ENCODE measurements around the gene GP5.

Gene GP5, protein sequence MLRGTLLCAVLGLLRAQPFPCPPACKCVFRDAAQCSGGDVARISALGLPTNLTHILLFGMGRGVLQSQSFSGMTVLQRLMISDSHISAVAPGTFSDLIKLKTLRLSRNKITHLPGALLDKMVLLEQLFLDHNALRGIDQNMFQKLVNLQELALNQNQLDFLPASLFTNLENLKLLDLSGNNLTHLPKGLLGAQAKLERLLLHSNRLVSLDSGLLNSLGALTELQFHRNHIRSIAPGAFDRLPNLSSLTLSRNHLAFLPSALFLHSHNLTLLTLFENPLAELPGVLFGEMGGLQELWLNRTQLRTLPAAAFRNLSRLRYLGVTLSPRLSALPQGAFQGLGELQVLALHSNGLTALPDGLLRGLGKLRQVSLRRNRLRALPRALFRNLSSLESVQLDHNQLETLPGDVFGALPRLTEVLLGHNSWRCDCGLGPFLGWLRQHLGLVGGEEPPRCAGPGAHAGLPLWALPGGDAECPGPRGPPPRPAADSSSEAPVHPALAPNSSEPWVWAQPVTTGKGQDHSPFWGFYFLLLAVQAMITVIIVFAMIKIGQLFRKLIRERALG

DNA sequence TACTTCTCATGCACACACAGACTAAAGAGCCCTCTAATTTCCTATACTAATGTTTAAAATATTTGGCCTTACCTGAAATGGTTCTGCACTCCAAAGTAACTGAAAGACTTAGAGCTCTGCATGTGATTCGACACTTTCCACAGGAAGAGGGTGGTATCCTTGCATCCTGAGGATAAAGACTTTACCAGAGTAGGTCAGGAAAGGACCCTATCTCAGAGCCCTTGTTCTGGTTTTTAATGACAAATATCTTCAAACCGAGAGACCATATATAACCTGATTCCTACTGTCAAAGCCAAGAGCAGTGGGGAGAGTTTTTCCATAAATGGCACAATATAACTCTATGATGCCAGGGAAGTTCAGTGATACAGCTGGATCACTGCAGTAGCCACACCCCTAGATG is at the start of gene GP5:
TSS of gene GP5 (minus strand) at position 101 of the 400 bp plus-strand sequence. CDS start 984 bp downstream, outside the sequence.
- TF ChIP-seq, protein P1, sequence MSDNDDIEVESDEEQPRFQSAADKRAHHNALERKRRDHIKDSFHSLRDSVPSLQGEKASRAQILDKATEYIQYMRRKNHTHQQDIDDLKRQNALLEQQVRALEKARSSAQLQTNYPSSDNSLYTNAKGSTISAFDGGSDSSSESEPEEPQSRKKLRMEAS (IDR thresholded peaks at IDR 0.05): no peak
- TF ChIP-seq, protein P2, sequence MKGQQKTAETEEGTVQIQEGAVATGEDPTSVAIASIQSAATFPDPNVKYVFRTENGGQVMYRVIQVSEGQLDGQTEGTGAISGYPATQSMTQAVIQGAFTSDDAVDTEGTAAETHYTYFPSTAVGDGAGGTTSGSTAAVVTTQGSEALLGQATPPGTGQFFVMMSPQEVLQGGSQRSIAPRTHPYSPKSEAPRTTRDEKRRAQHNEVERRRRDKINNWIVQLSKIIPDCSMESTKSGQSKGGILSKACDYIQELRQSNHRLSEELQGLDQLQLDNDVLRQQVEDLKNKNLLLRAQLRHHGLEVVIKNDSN (IDR thresholded peaks at IDR 0.05): no peak
- TF ChIP-seq TEAD4 (IDR thresholded peaks at IDR 0.05): no peak
- no peak for TF ChIP-seq EGR1 (IDR thresholded peaks at IDR 0.05)
- TF ChIP-seq TCF12 (IDR thresholded peaks at IDR 0.05; ENCODE audit: low read depth): no peak
- TF ChIP-seq FOXM1 (IDR thresholded peaks at IDR 0.05; ENCODE audit: borderline replicate concordance, low read depth): no peak
- no peak for TF ChIP-seq CEBPB (IDR thresholded peaks at IDR 0.05)
- TF ChIP-seq TAF1 (IDR thresholded peaks at IDR 0.05; ENCODE audit: low read depth): no peak

DNA sequence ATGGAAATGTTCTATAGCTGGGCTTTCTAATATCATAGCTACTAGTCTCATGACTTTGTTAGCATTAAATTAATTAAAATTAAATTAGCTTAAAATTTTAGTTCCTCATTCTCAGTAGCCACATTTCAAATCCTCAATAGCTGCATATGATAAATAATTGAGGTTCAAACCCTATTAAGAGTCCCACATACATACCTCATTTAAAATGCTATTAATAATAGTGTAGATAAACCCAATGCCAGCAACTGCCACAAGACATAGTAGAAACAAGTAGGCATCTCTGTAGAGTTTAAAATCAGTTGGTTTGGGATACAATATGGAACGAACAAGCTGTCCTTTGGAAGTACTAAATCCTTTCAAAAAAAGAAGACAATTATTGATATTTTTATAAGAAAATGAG is 48.6 kb upstream of the GP5 start:
- TF ChIP-seq TEAD4 (IDR thresholded peaks at IDR 0.05) (no peak), EGR1 (IDR thresholded peaks at IDR 0.05) (no peak), CREB1 (IDR thresholded peaks at IDR 0.05; ENCODE audit: low read depth) (no peak), TCF12 (IDR thresholded peaks at IDR 0.05; ENCODE audit: low read depth) (no peak), CEBPB (IDR thresholded peaks at IDR 0.05) (no peak), RAD21 (IDR thresholded peaks at IDR 0.05; ENCODE audit: low read depth) (no peak), ZBTB7A (IDR thresholded peaks at IDR 0.05; ENCODE audit: low read depth) (no peak), FOXM1 (IDR thresholded peaks at IDR 0.05; ENCODE audit: borderline replicate concordance, low read depth) (no peak), EP300 (IDR thresholded peaks at IDR 0.05; ENCODE audit: borderline replicate concordance) (no peak), YY1 (IDR thresholded peaks at IDR 0.05; ENCODE audit: low read depth) (no peak), TAF1 (IDR thresholded peaks at IDR 0.05; ENCODE audit: low read depth) (no peak)
- TF ChIP-seq, protein P3, sequence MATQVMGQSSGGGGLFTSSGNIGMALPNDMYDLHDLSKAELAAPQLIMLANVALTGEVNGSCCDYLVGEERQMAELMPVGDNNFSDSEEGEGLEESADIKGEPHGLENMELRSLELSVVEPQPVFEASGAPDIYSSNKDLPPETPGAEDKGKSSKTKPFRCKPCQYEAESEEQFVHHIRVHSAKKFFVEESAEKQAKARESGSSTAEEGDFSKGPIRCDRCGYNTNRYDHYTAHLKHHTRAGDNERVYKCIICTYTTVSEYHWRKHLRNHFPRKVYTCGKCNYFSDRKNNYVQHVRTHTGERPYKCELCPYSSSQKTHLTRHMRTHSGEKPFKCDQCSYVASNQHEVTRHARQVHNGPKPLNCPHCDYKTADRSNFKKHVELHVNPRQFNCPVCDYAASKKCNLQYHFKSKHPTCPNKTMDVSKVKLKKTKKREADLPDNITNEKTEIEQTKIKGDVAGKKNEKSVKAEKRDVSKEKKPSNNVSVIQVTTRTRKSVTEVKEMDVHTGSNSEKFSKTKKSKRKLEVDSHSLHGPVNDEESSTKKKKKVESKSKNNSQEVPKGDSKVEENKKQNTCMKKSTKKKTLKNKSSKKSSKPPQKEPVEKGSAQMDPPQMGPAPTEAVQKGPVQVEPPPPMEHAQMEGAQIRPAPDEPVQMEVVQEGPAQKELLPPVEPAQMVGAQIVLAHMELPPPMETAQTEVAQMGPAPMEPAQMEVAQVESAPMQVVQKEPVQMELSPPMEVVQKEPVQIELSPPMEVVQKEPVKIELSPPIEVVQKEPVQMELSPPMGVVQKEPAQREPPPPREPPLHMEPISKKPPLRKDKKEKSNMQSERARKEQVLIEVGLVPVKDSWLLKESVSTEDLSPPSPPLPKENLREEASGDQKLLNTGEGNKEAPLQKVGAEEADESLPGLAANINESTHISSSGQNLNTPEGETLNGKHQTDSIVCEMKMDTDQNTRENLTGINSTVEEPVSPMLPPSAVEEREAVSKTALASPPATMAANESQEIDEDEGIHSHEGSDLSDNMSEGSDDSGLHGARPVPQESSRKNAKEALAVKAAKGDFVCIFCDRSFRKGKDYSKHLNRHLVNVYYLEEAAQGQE (IDR thresholded peaks at IDR 0.05; ENCODE audit: low read depth): no peak
- TF ChIP-seq, protein P1 (IDR thresholded peaks at IDR 0.05): no peak
- TF ChIP-seq, protein P2 (IDR thresholded peaks at IDR 0.05): no peak

DNA sequence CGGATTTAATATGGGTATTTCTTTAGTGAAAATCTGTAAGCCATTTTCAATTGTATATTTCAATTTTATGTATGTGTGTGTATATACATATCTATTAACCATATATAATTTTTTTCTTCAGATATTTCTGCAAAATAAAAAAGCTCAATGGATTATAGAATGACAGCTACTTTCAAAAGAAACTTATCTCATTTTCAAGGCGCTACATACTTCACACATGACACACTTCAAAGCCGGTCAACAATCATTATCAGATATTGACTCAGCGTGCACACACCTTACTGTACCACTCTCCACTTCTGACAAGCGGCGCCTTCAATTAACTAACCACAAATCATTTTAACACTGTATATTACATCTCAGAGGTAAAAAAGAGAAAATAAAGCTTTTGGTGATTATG is 48.1 kb upstream of the GP5 start:
- TF ChIP-seq EGR1 (IDR thresholded peaks at IDR 0.05) (no peak), EP300 (IDR thresholded peaks at IDR 0.05; ENCODE audit: borderline replicate concordance) (no peak), CREB1 (IDR thresholded peaks at IDR 0.05; ENCODE audit: low read depth) (no peak), NFIC (IDR thresholded peaks at IDR 0.05) (no peak), TEAD4 (IDR thresholded peaks at IDR 0.05) (no peak), YY1 (IDR thresholded peaks at IDR 0.05; ENCODE audit: low read depth) (no peak), FOXM1 (IDR thresholded peaks at IDR 0.05; ENCODE audit: borderline replicate concordance, low read depth) (no peak), CEBPB (IDR thresholded peaks at IDR 0.05) (no peak), RAD21 (IDR thresholded peaks at IDR 0.05; ENCODE audit: low read depth) (no peak)
- TF ChIP-seq, protein P3 (IDR thresholded peaks at IDR 0.05; ENCODE audit: low read depth): no peak
- TF ChIP-seq, protein P1 (IDR thresholded peaks at IDR 0.05): no peak
- TF ChIP-seq, protein P2 (IDR thresholded peaks at IDR 0.05): no peak

DNA sequence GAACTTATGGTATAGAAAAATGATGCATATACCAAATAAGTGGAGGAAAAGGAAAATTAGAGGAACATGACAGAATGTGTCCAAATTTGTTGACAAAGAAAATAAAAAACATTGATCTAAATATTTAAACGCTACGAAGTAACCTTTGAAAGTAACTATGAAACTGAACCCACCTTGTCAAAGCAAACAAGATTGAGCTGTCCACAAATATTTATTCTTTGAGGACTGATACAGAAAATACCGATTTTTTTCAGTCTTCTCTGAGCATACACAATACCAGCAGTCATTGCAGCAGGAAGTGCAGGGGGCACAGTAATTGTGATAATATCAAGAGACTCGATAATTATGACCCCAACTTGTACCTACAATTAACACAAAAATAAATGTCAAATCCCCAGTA is 47.7 kb upstream of the GP5 start:
- TF ChIP-seq FOXM1 (IDR thresholded peaks at IDR 0.05; ENCODE audit: borderline replicate concordance, low read depth): no peak
- no peak for TF ChIP-seq TCF12 (IDR thresholded peaks at IDR 0.05; ENCODE audit: low read depth)
- no peak for TF ChIP-seq RAD21 (IDR thresholded peaks at IDR 0.05; ENCODE audit: low read depth)
- TF ChIP-seq CREB1 (IDR thresholded peaks at IDR 0.05; ENCODE audit: low read depth): no peak
- TF ChIP-seq, protein P1 (IDR thresholded peaks at IDR 0.05): no peak
- no peak for TF ChIP-seq TEAD4 (IDR thresholded peaks at IDR 0.05)
- TF ChIP-seq YY1 (IDR thresholded peaks at IDR 0.05; ENCODE audit: low read depth): no peak
- TF ChIP-seq, protein P2 (IDR thresholded peaks at IDR 0.05): no peak
- no peak for TF ChIP-seq TAF1 (IDR thresholded peaks at IDR 0.05; ENCODE audit: low read depth)
- no peak for TF ChIP-seq NFIC (IDR thresholded peaks at IDR 0.05)
